NCI-H1436 treated with DMSO at 0.1 percent for 48 hours (cell line): ENCODE results near the gene TMEM108.

ENCODE experiments used
- DNase-seq: peaks from one replicate; lab custom pipeline; 2025; lab: John Stamatoyannopoulos, UW

The TMEM108 gene

DNA sequence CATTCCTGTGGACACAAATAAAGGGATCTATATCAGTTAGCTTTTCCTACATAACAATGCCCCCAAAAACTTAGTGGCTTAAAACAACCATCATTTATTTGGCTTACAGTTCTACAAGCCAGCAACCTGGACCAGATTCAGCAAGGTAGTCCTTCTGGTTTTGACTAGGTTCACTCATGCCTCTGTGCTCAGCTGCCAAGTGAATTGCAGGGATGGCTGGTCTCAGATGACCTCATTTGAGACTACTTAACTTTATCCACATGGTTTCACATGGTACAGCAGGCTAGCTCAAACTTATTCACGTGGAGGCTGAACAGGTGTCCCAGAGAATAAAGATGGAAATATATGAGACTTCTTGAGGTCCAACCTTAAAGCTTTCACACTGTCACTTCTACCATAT is 242.4 kb downstream of the TMEM108 start:
- DNase-seq = no peak

DNA sequence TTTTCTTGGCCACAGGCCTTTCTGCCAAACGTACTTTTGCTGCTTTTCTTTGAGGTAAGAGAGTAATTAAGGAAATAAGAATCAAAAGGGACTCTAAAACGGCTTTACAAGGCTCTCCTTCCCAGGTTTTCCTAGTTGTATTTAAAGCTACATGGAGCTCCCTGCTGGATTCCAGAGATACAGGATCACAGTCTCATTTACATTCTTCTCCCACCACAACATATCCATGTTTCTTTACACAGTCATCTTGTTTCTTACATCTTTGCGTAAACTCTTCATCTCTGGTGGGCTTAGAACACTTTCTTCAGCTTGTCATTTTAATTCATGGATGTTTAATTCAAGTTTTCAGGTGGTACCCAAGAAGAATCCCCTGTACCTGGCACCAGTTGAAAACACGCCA is 244.0 kb downstream of the TMEM108 start:
- no peak for DNase-seq

DNA sequence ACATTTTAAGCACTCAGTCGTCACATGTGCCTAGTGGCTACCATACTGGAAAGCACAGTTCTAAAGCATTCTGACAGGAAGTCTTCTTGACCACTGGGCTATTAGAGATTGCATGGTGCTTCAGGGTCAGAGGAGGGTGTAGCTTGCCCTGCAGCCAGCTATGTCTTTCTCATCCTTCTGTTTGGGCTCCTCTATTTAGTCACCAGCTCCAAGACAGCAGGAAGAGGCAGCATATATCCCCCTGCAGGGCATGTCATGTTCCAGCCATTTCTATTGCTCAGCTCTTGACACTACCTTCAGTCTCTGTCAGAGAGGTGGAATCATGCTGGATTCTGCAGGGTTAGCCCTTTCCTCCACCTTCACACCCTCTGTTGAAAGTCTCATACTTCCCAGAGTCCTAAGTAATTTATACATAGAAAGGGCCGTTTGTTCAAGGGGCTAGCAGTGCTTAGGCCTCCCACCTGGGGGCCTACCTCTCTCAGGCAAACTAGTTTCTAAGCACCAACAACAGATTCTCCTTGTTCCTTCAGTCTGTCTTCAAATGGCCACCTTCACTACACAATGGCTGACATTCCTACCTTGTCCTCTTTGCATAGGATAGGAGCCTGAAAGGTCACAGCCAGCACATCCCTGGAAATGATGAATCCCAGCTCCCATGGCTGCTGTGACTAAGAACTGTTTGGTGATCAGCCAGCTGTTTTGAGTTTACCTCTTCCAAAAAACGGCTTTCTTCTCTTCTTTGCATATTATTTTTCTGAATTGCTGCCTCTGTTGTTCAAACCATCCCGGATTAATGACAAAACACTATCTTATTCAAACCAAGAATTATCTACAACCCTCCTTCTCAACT is 246.0 kb downstream of the TMEM108 start:
- no peak for DNase-seq

DNA sequence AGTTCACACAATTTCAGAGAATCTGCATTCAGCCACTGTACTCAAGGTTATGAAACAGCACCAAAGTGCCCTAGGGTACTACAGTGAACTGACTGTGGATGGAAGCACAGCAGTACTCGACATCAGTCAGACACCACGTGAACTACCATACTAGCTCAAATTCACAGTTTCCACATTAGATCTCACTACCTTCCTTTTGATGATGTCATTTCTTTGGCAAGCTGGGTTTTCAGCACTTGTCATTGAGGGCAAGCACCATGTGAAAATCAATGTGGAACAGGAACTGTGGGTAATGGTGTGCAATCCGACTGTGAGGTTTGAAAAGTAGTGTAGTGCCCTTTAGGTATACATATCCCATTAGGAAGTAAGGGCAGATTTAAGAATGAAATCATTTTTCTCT is 251.1 kb downstream of the TMEM108 start:
- no peak for DNase-seq

DNA sequence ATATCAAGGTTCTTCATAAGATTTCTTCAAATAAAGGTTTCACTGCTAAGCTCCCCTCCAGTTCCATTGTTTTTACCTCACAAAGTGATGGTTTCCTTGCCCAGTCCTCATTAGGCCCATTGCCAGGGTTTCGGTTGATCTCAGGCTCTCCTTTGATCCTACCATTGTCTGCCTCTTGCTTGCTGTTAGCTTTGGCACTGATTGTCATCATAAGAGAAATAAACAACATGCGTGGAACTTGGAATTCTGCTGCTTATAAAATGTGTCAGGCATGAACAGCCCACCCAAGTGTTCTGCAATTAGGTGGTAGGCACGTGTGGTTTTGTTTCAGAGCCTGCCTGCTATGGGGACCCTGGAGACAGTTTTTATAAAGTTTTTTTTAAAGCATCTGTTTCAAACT is 254.1 kb downstream of the TMEM108 start:
- DNase-seq = no peak

DNA sequence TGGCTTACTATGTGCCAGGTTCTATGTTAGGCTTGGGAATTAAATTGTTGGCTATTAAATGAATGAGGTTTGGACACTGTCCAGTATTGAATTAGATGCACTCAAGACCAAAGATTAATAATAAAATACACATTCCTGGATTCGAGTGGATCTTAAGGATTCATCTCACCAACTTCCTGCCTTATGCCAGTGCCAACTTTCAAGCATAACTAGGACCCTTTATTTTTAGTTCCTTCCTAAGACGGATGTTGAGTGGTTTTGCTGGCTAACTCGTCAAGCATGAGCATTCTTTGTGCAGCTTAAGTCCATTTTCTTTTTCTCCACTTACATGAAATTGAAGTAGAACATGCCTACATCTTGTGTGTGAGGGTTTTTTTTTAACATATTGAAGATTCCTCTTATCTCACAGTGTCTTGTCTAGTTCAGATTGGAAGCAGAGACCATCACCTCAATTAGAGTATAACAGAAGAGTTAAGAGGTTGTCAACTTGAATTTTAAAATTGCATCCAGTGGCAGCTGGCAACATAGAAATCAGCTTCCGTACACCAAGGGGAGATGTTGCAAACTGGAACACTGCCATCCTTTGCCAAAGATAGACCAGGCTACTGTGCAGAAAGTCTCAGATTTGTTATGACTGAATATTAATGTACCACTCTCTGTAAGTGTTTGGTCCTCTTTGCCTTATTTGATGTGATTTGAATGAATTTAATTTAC is 255.4 kb downstream of the TMEM108 start:
- DNase-seq = peak; percentile 62

DNA sequence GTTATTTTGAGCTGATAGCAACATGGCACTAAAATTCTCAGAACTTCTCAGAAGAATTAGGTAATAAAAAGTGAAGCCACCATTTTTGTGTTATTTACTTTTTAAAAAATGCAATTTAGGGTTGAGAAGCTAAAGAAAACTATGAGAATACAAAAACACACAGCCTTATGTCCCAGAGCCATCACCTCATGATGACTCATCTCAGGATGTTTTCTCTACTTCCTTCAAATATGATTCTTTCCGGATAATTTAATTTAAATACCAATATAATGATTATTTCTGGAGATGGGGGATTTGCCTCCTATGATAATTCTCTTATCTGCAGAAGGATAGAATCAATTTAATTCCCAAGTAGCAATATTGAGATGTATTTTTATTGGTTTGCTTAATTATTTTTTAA is 256.1 kb downstream of the TMEM108 start:
- DNase-seq = no peak

DNA sequence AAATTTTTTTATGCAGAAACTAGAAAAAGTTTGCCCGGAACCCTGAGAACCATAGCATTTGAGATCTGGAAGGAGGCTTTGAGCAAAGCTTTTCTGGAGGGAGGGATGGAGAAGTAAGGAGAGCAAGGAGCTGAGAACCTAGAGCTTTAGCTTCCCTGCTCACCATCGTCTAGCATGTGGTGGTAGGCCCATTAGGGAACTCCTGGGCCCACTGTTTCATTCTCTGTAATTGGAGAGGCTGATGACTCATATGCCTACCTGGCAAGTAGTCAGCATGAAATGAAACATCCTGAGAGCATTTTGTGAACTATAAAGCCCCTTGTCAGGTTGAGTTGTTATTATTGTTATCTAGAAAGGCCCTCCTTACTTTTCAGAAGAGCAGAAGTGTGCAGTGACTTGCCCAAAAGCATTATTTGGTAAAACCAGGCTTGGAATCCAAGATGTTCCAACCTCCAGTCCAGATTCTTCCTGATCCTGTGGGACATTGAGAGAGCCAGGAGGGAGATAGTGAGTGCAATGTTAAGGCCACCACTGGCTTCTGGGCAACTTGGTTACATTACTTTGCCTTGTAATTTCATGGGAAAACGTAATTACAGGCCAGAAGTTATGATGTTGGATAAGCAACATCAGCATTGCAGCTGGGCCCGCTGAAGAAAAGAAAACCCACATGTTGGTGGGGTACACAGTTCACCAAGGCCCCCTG is 257.2 kb downstream of the TMEM108 start:
- DNase-seq = peak; percentile 84

DNA sequence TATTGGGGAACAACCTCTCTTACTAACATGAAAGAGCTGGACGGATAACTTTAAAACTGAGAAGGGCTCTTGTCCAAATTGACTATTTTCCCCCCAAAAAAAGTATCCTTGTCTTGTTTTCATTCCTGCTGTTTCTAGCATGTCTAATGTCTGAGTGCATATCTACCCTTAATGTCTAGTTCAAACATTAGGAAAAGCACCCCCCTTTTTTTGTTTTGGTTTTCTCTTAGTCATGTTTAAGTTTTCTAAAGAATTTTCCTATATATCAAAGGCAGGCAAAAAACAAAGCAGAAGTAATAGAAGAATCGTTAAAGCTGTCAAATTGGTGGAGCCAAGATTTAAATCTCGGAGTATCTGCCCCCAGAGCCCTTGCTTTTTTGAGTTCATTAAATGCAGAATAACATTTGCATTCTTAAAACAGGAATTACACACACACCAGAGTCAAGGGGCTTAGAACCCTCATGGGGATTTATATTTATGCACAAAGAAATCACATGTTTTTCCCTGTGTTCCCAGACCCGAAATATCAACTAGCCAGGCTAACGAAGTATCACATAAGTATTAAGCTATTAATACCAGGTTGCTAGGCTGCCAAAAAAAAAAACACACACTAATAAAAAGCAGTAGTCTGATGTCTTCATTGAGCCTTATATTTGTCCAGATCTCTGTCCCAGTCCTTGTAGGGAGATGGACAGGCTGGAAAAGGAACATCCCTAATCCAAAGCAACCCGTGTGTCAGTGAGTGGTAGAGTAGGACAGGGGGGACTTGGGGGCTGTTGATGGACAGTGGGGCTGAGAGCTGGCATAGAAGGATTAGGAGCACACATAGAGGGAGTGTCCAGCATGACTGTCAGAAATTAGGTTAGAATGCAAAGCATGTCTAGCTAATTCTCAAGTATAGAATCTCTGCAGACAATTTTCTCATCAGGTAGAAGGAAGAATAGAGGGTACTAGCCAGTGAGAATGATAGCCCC is 258.0 kb downstream of the TMEM108 start:
- no peak for DNase-seq

DNA sequence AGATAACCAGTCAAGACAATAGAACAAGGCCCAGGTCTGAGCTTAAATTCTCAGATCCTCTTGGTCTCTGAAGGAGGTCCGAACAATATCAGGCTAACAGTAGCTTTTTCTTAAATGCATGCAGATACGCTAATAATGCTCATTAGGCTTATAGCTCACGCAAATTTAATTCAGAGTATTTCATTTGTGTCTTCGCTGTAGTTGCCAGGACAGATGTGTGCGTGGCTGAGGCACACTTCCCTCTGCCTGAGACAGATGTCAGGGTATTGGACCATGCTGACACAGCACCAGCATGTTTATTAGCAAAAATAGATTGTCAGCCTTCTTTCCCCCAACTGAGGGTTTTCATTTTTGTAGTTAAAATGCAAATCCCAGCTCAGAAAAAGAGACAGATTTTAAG is 258.8 kb downstream of the TMEM108 start:
- no peak for DNase-seq

DNA sequence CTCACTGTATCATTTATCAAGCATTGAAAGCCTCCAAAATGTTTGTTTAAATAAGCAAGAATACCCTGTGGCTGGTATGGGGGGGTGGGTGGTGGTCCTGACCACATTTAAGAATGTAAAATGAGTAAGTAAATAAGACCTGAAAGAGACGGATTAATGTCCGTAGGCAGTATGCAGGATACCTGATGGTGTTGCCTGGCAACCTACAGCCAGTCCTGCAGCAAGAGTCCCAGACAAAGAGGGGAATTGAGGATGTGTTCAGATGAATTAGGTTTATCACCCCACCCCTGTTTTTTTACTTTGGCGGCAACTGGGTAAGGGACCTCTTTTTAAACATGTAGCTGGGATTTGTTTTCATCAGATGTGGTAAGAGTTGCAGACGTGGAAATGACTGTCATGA is 261.9 kb downstream of the TMEM108 start:
- DNase-seq = no peak

DNA sequence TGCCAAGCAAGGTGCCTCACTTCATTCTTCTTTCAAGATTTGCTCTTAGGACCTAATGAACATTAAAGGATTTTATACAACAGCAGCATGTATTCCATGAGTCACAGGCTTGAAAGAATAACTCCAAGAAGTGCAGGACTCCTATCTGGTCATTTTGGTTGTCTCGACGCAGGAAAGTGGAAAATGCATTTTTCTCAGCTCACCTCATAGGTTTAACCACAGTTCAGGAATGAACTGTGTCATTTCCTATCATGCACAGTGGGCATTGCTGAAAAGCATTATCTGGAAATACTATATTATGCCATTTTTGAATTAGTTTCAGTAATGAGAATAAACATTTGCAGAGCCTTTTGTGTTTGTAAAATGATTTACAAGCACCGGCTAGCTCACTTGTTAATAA is 263.0 kb downstream of the TMEM108 start:
- DNase-seq = no peak

DNA sequence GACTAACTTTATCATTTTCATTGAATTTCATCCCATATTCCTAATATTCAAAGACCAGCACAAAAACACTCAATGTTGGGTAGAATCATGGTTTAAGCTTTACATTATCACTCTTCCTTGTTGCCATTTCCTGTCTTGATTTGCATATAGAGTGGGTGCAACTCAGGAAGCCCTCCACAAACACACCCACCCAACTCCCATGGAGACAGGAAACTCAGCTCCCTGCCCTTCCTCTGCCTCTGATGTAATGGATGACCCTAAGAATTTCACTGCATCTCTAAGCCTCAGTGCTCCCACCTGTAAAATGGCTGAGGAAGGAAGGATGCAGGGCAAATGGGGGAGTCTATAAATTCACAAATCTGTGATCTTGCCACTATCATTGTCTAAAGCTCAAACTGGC is 263.5 kb downstream of the TMEM108 start:
- DNase-seq = no peak

DNA sequence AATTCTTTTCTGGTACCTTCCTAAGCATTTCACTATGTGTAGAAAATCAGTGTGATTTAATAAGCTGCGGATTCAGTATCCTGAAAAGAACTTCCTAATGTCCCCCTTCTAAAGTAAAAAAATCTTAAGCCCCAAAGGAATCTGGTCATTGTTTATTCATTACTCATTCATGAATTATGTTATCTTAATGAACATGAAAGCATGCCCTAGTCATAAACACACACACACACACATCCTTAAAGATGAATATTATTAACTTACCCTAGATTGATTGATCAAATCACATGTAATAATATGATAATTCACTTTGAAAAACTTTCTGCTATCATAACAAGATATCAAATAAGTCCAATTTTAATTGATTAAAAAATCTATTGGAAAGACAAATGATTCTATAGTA is 265.2 kb downstream of the TMEM108 start:
- no peak for DNase-seq

DNA sequence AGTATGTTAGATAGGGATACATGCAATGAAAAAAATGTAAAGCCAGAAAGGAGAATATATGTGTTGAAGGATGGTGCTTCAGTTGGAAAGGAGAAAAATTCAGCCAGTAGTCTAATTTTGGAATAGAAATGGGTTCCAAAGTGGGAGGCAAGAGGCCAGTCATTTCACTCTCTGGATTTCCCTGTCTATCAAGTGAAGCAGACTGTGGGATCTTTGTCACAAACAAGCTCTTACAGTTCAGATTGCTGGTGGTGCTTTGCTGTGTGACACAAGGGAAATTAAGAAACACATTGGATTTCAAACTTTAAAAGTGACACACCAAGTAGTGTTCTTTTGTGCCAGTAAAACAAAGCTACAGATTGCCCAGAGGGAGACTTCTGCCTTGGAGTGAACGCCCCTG is 279.7 kb downstream of the TMEM108 start:
- DNase-seq = no peak

DNA sequence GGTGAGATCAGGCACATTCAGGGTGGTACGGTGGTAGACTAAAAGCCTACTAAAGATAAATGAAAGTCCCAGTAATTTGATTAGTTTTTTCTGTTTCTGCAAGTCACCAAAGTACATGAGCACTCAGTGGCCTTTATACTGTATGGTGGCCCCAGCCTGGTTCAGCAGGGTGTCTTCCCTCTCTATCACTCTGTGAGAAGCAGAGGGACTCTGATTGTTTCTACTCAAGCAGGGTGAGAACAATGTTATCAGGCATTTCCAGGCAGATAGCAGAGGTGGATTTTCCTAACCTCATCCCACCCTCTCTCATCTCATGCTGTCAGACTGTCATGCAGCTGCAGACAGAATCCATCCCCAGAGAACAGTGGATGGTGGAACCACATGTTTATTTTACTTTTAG is 290.2 kb downstream of the TMEM108 start:
- no peak for DNase-seq

DNA sequence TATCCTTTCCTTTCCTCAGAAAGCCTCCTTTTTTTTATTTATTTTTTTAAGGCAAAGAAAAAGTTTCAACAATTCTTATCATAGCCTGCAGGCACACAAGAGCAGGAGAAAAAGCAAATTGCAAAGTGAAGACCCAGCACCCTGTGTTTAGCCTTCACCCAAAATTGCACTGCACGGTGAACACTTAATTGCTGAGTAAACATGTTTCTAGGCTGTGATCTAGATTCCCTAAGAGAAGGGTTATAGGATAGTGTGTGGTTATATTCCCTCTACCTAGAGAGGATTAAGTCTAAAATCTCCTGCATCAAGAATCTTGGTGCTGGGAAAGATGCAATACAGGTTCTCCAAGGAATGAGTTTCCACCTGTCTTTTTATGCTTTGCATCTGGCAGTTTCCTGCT is 291.4 kb downstream of the TMEM108 start:
- DNase-seq = no peak

DNA sequence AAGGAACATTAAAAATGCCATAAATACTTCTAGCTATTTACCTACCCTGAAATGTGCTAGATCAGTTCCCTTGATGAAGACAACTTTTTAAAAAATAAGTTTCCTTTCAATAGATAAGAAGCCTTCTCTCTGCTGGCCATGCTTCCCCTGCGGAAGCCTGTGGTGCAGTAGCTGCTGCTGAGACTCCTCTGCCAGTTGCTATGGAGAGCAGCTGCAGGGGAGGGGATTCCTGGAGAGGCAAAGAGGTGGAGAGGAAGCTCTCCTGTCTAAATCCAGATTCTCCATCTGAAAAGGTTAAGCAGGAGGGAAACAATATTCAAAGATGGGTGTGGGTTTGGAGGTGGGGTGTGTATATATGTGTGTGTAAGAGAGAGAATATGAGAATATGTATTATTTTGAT is 291.9 kb downstream of the TMEM108 start:
- DNase-seq = no peak

DNA sequence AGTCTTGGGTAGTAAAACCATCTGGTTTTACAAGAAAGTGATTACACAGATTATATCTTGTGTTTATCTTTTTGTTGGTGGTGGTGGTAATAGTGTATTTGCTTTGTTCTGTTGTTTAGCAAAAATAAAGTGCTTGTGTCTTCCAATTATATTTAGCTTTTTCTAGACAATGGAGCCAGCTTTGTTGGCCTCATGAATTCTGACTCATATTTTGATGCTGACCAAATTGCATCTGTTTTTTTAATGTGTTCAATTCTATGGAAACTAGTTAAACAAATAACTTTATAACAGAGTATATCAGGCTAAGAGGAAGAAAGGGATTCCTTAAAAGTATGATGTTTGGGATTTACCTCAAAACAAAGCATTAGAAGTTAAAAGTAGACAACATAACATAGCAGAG is 292.3 kb downstream of the TMEM108 start:
- no peak for DNase-seq

DNA sequence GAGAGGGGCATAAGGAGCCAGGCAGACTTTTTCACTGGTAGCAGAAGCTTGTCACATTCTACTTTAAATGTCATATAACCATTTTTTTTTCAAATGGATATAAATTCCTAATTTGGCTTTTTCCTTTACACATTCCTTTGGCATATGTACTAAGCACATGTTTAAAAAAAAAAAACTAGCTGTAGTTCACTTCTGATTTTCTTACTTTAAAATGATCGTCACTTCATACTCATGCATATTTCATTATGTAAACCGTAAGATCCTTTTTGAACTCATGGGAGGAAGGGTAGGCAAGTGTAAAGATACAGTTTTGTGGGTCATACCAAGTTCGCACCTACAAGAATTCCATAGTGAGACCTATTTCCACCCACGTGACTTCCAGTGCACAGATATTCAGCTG is 316.5 kb downstream of the TMEM108 start:
- DNase-seq = no peak

DNA sequence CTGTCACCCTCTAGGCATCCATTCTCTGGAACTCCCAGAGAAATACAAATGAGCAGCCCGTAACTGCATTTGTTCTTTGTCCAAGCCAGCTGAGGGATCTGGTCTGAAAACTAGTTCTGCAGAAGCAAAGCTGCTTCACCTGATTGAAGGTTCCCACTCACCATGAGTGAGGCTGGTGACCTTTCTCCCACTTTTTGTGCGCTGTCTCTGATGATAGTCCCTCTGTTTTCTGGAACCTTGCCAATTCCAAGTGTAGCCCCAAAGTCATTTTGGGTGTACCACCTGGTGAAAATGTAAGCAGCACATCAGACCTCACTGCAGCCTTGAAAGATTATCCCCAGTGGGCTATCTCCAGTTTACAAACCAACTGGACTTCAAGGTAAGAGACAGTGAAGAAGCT is 322.3 kb downstream of the TMEM108 start:
- DNase-seq = no peak

DNA sequence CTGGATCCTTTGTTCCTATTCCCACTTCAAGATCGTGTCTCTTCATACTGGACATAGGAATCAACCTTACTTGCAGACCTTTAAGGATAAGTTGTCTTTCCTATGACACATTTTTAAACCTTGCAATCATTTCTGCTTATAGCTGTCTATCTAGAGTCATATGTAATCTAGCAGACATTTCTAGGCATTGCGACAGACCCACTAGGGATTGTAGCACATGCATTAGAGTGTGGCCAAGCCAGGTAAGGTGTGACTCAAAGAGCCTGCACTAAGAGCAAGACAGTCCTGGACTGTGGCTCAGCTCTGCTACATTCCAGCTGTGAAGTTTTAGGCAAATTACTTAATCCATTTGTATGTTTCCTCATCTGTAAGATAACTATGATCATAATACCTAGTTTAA is 322.8 kb downstream of the TMEM108 start:
- no peak for DNase-seq
